ENCODE data around the gene TUBB6. TPM values are rescaled to one million over a fixed set of nuclear protein-coding genes. Genes with fewer than 3 reads are reported as not detected.

Gene TUBB6
- total and polyA plus RNA-seq, 2 donors (not counting 1 experiment from before 2014, with no cell fraction given), result 269 to 646 TPM

GRCh38 chr18:12371590-12371989, 63.5 kb downstream of the TUBB6 start:
- Histone ChIP-seq H3K27ac (ENCODE audit: insufficient read depth, low read length) (no peak overlapping the region), H3K9ac (ENCODE audit: insufficient read depth, low read length) (no peak overlapping the region), H3K36me3 (ENCODE audit: control insufficient read depth, insufficient read depth, low read length) (peaks cover 5% of the 10 kb centered on the region), H2AFZ (ENCODE audit: low read length) (no peak overlapping the region), H3K27me3 (ENCODE audit: control insufficient read depth, insufficient read depth, low read length) (no peaks in the 10 kb centered on the region), H3K4me2 (ENCODE audit: extremely low read depth, insufficient read depth, low read length) (no peak overlapping the region), H3K79me2 (ENCODE audit: control insufficient read depth, insufficient read depth, low read length) (peaks cover 58% of the 10 kb centered on the region), H4K20me1 (ENCODE audit: control insufficient read depth, extremely low read depth, insufficient read depth, low read length) (no peaks in the 10 kb centered on the region), H3K9me3 (ENCODE audit: control insufficient read depth, insufficient read depth, low read depth, low read length) (no peaks in the 10 kb centered on the region), H3K4me3 (replicated peaks in 1 of 4; ENCODE audit: control extremely low read depth in 1 of 4, insufficient read depth in 1 of 4, low read depth in 3 of 4, low read length in 4 of 4) (no peak overlapping the region), H3K4me1 (ENCODE audit: control insufficient read depth, extremely low read depth, insufficient read depth, low read length) (no peaks in the 10 kb centered on the region)
- no peak for DNase-seq (ENCODE audit: low read depth in 2 of 2)
- TF ChIP-seq EZH2 (IDR thresholded peaks at IDR 0.05; ENCODE audit: low read length, missing control alignments), result no peak
- TF ChIP-seq CTCF (conservative IDR thresholded peaks at IDR 0.05 in 1 of 2, IDR thresholded peaks at IDR 0.05 in 1 of 2; ENCODE audit: low read depth in 1 of 2, low read length in 2 of 2), result no peak

- H3K27me3 ChIP-seq (ENCODE audit: control insufficient read depth, insufficient read depth, low read length), result no peaks in the 10 kb centered on the region
- H3K79me2 ChIP-seq (ENCODE audit: control insufficient read depth, insufficient read depth, low read length), result peaks cover 58% of the 10 kb centered on the region
Observed at GRCh38 chr18:12372406-12372805, 64.4 kb downstream of the TUBB6 start.

GRCh38 chr18:12373116-12373770, 65.2 kb downstream of the TUBB6 start:
- peaks cover 58% of the 10 kb centered on the region for H3K79me2 ChIP-seq (ENCODE audit: control insufficient read depth, insufficient read depth, low read length)
- H3K4me1 ChIP-seq (ENCODE audit: control insufficient read depth, extremely low read depth, insufficient read depth, low read length), result no peaks in the 10 kb centered on the region

More at GRCh38 chr18:12372406-12372805, 64.4 kb downstream of the TUBB6 start:
- Histone ChIP-seq H3K9ac (ENCODE audit: insufficient read depth, low read length) (no peak overlapping the region), H3K4me3 (replicated peaks in 1 of 4; ENCODE audit: control extremely low read depth in 1 of 4, insufficient read depth in 1 of 4, low read depth in 3 of 4, low read length in 4 of 4) (no peak overlapping the region), H3K36me3 (ENCODE audit: control insufficient read depth, insufficient read depth, low read length) (peaks cover 1% of the 10 kb centered on the region), H3K27ac (ENCODE audit: insufficient read depth, low read length) (no peak overlapping the region), H4K20me1 (ENCODE audit: control insufficient read depth, extremely low read depth, insufficient read depth, low read length) (no peaks in the 10 kb centered on the region), H3K4me2 (ENCODE audit: extremely low read depth, insufficient read depth, low read length) (no peak overlapping the region), H3K9me3 (ENCODE audit: control insufficient read depth, insufficient read depth, low read depth, low read length) (no peaks in the 10 kb centered on the region), H2AFZ (ENCODE audit: low read length) (no peak overlapping the region), H3K4me1 (ENCODE audit: control insufficient read depth, extremely low read depth, insufficient read depth, low read length) (no peaks in the 10 kb centered on the region)
- no peak for TF ChIP-seq EZH2 (IDR thresholded peaks at IDR 0.05; ENCODE audit: low read length, missing control alignments)
- no peak for TF ChIP-seq CTCF (conservative IDR thresholded peaks at IDR 0.05 in 1 of 2, IDR thresholded peaks at IDR 0.05 in 1 of 2; ENCODE audit: low read depth in 1 of 2, low read length in 2 of 2)
- no peak for DNase-seq (ENCODE audit: low read depth in 2 of 2)

More at GRCh38 chr18:12373116-12373770, 65.2 kb downstream of the TUBB6 start:
- Histone ChIP-seq H3K27ac (ENCODE audit: insufficient read depth, low read length) (no peak overlapping the region), H3K36me3 (ENCODE audit: control insufficient read depth, insufficient read depth, low read length) (peaks cover 1% of the 10 kb centered on the region), H4K20me1 (ENCODE audit: control insufficient read depth, extremely low read depth, insufficient read depth, low read length) (no peaks in the 10 kb centered on the region), H3K4me3 (replicated peaks in 1 of 4; ENCODE audit: control extremely low read depth in 1 of 4, insufficient read depth in 1 of 4, low read depth in 3 of 4, low read length in 4 of 4) (no peak overlapping the region), H3K9me3 (ENCODE audit: control insufficient read depth, insufficient read depth, low read depth, low read length) (no peaks in the 10 kb centered on the region), H3K9ac (ENCODE audit: insufficient read depth, low read length) (no peak overlapping the region), H2AFZ (ENCODE audit: low read length) (no peak overlapping the region), H3K4me2 (ENCODE audit: extremely low read depth, insufficient read depth, low read length) (no peak overlapping the region), H3K27me3 (ENCODE audit: control insufficient read depth, insufficient read depth, low read length) (no peaks in the 10 kb centered on the region)
- DNase-seq (ENCODE audit: low read depth in 2 of 2), result peak; percentile 14 to 64
- TF ChIP-seq CTCF (conservative IDR thresholded peaks at IDR 0.05 in 1 of 2, IDR thresholded peaks at IDR 0.05 in 1 of 2; ENCODE audit: low read depth in 1 of 2, low read length in 2 of 2), result no peak
- no peak for TF ChIP-seq EZH2 (IDR thresholded peaks at IDR 0.05; ENCODE audit: low read length, missing control alignments)

Measured in fibroblast of lung (primary cell).